Posterior cingulate gyrus (tissue), 11 donors: ENCODE measurements around the gene SPATA31E1.
"Not testable (repeated sequence)": the region's sequence is repeated elsewhere in the genome, so short reads cannot be mapped to it uniquely, and the experiment has no call there.

ENCODE experiments used
- DNase-seq, 10 donors: peaks; one replicate each; pipeline versions ENCODE4 v3.0.0 to v3.0.0-alpha.2; 2020 to 2021; ENCODE audit warnings: mixed read lengths in 3 of 10
- intact Hi-C: fragments of 100-400 bp; cut with DNase I; formaldehyde crosslinking; loops from one replicate; pipeline ENCODE4 v1.15.1; 2023

SPATA31E1 gene

DNA sequence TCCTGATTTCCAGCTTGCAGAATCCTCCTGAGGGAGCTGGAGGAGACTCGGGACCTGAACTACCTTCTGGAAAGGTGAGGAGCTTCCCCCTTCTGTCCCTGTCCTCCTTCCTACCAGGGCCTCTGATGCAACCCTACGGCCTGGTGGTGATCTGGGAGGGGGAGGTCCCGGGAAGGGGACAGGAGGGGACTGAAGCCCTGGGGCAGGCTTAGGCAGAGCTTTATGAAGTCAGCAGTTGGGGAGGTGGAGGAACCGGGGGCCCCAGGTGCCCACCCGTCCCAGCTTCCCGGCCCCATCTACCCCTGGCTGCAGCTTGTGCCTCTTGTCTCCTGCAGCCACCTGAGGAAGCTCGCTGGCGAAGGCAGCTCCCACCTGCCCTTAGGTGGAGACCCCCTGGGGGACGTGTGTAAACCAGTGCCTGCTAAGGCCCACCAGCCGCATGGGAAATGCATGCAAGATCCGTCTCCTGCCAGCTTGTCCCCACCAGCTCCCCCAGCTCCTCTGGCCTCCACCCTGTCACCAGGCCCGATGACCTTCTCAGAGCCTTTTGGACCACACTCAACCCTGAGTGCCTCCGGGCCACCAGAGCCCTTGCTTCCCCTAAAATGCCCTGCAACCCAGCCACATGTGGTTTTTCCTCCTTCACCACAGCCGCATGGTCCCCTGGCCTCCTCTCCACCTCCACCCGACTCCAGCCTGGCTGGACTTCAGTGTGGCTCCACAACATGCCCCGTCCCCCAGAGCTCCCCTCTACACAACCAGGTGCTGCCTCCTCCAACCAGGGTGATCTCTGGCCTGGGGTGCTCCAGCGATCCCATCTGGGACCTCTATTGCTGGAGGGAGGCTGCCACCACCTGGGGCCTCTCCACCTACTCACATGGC is 2.1 kb downstream of the SPATA31E1 start:
- peak in 3 of 10 donors; percentile 7 to 70 (median 63) for DNase-seq
- intact Hi-C loops: no loop called here

DNA sequence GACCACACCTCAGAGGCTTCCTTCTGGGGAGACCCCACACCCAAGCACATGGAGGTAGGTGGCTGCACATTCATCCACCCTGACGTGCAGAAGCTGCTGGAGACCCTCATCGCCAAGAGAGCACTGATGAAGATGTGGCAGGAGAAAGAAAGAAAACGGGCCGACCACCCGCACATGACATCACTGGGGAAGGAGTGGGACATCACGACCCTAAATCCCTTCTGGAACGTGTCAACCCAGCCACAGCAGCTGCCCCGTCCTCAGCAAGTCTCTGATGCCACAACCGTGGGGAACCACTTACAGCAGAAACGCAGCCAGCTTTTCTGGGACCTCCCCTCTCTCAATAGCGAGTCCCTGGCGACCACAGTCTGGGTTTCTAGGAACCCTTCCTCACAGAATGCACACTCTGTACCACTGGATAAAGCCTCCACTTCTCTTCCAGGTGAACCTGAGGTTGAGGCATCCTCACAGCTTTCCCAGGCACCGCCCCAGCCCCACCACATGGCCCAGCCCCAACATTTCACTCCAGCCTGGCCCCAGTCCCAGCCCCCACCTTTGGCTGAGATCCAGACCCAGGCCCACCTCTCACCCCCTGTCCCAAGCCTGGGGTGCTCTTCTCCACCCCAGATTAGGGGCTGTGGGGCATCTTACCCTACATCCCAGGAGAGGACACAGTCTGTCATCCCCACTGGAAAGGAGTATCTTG is 3.0 kb downstream of the SPATA31E1 start:
- peak in 2 of 10 donors; percentile 39 to 42 for DNase-seq
- intact Hi-C loops: no loop called here

DNA sequence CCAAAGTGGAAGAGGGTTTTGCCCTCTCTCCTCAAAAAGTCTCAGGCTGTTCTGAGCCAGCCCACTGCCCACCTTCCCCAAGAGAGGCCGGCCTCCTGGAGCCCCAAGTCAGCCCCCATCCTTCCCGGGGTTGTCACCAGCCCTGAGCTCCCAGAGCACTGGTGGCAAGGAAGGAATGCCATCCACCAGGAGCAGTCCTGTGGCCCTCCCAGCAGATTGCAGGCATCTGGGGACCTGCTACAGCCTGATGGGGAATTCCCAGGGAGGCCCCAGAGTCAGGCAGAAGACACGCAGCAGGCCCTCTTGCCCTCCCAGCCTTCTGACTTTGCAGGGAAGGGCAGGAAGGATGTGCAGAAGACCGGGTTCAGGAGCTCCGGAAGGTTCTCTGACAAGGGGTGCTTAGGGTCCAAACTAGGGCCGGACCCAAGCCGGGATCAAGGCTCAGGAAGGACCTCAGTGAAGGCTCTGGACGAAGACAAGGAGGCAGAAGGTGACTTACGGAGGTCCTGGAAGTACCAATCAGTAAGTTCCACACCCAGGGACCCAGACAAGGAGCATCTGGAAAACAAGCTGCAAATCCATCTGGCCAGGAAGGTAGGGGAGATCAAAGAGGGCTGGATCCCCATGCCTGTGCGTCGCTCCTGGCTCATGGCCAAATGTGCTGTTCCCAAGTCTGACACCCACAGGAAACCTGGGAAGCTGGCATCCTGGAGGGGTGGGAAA is 3.7 kb downstream of the SPATA31E1 start:
- DNase-seq: peak in 2 of 10 donors; percentile 31 to 52
- intact Hi-C loops: no loop called here

DNA sequence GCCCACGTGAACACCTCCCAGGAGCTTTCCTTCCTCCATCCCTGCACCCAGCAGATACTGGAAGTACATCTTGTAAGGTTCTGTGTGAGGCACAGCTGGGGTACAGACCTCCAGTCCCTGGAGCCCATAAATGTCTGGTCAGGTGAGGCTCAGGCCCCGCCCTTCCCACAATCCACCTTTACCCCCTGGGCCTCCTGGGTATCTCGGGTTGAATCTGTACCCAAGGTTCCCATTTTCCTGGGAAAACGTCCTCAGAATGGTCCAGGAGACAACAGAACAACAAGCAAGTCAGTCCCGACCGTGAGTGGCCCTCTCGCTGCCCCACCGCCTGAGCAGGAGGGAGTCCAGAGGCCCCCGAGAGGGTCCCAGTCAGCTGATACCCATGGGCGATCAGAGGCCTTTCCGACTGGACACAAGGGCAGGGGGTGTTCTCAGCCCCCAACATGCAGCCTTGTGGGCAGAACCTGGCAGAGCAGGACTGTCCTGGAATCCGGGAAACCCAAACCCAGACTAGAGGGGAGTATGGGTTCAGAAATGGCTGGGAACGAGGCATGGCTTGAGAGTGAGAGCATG is 4.3 kb downstream of the SPATA31E1 start:
- intact Hi-C loops: no loop called here
- peak in 2 of 10 donors; percentile 68 to 77 for DNase-seq

DNA sequence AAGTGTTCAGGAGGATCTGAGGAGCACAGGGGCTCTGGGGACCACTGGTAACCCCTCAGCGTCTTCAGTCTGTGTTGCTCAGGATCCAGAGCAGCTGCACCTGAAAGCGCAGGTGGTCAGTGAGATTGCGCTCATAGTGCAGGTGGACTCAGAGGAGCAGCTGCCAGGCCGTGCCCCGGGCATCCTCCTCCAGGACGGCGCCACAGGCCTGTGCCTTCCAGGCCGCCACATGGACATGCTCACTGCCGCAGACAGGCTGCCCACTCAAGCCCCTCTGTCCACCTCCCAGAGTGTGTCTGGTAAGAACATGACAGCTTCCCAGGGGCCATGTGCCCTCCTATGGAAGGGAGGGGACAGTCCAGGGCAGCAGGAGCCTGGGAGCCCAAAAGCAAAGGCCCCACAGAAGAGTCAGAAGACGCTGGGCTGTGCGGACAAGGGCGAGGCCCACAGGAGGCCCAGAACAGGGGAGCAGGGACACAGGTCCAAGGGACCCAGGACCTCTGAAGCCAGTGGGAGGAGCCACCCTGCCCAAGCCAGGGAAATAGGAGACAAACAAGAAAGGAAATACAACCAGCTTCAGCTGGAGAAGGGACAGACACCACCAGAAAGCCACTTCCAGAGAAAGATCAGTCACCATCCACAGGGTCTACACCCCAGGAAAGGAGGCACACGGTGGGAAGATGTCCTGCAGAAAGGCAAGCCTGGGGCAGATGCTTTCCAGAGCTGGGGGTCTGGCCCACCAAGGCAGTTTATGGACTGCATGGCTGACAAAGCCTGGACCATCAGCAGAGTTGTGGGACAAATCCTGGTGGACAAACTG is 5.2 kb downstream of the SPATA31E1 start:
- intact Hi-C loops: no loop called here
- DNase-seq: peak in 1 of 10 donors; percentile 62

DNA sequence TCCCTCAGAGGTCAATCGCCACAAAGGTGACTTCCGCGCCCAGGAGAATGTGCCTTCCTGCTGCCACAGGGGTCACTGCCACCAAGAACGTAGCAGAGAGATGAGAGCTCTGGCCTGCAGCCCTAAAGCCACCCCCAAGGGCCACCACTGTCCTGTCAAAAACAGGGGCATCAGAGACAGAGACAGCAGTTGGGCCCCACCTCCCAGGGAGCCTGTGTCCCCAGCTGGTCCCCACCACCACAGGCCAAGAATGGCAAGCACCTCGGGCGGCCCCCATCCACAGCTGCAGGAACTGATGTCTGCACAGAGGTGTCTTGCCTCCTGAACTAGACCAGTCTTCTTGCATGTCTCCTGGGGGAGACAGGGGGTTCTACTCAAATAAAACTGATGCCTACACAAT is 5.8 kb downstream of the SPATA31E1 start:
- intact Hi-C loops: no loop called here
- DNase-seq: peak in 1 of 10 donors; percentile 69

DNA sequence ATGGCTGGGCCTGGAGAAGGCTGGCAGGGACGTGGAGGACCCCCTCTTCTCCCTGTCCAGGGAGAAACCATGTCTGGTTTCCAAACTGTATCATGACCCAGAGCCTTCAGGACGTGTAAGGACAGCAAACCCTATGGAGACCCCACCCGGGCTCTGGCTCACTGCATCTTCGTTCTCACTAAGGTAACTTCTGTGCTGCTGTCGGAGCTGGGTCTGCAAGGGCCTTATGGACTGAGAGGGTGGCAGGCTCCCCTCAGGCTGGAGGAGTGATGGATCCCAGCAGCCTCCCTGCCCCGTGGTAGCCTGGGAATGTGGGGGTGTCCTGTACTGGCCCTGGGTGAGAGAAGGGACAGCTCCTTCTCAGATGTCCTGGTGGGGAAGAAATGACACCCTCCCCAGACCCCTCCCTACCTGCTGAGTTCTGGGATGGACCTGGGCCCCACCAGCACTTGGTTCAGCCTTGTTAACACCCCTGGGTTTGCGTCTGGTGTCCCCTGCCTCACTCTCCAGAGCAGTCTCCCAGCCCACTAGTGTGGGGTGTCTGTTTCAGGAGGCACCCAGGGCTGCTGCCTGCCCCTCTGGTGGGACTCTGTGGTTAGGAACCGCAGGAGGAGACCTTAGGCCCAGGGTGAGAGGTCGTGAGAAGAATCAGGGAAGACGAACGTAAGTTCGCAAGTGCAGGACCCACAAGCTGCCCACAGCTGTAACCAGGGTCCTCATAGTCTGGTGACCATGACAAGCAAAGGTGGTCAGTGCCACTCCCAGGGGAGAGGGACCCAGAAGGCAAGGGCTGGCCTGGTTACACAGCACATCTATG is 6.6 kb downstream of the SPATA31E1 start:
- intact Hi-C loops: no loop called here
- DNase-seq: peak in 1 of 10 donors; percentile 72

DNA sequence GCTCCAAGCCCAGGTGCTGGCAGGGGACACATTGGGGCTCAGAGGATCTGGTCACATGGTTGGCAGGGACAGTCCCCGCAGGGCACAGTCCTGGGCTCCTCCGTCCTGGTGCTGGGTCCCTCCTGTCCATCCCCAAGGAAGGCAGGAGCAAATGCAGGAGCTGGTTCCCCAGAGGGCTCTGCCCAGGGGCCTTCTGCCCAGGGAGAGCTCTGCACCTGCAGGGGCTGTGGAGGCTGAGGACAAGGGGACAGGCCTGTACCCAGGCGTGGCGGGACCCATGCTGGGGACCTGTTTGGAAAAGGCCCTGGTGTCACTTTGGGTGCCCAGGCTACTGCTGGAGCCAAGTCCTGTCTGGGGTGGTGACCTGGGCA is 7.2 kb downstream of the SPATA31E1 start:
- peak in 1 of 10 donors; percentile 71 for DNase-seq
- intact Hi-C loops: no loop called here

DNA sequence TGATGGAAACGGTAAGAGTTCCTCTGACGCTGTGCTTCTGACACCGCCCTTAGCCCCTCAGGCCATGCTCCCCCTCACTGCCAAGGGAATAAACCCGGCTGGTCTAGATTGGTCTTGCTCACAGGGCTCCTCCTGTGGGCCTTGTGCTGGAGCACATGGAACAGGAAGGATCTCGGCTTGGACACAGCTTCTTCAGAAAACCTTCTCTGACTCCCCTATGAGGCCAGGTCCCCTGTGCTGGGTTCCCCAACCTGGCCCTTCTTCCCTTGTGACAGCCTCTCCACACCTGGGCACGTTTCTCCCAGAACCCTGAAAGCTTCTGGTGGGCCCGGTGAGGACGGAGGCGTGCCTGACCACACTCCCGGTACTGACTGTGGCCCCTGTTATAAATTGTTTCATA is 8.2 kb downstream of the SPATA31E1 start:
- intact Hi-C loops: no loop called here
- peak in 1 of 10 donors; percentile 52 for DNase-seq

DNA sequence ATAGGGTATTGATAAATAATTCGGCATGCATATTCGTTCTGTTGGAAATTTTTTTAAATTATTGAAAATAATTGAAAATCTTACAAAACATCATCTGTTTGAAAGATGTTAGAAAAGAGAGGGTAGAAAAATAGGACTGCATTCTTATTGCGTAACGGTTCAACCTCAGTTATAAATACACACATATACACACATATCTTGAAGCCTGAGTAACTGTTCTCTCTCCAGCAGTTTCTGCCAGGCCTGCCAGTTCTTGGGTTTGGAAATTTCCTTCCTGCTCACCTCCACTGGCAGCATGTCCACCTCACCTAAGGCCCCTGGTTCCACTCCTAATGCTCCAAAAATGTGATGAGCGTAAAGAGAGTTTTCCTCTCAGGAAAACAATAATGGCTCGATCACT is 9.1 kb downstream of the SPATA31E1 start:
- intact Hi-C loops: no loop called here
- no peak for DNase-seq

DNA sequence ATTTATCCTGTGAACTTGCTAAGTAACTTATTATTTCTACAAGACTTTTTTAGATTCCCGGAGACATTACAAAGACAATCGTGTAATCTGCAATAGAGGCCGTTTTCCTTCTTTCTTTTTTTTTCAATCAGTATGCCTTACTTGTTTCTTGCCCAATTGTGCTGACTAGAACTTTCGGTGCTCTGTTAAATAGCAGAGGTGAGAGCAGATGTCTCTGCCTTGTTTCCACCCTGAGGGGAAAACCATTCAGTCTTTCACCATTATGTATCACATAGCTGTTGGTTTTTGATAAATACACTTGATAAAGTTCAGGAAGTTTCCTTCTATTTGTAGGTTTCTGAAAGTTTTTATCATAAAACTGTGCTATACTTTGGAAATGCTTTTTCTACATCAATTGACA is 10.3 kb downstream of the SPATA31E1 start:
- DNase-seq: no peak
- intact Hi-C loops: no loop called here

DNA sequence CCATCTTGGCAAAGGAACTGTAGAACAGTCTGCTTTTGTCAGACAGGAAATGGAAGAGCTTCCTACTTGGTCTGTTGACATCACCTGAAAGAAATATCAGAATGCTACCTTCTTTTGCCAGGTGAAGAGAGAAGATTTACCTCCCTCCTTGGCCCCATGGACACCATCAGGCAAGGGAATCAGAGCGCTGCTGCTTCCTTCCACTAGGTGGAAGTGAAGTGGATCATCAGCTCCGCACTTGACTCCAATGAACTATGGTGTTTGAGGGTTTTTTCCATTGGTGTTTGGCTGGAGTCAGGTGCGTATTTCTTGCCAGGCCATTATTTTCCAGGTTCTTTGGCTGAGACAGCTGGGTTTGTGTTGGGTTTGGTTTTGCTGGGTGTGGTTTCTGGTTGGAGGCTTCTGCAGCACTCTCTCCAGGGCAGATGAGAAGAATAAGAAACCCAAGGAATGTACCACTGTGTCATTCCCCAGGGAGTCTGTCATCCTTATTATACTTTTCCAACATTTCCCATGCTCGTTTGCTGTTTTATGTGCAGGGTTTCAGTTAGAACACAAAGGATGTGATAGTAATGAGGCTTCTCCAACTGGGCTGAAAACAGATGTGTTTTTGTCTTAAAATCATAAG is 12.4 kb downstream of the SPATA31E1 start:
- intact Hi-C loops: no loop called here
- no peak for DNase-seq

DNA sequence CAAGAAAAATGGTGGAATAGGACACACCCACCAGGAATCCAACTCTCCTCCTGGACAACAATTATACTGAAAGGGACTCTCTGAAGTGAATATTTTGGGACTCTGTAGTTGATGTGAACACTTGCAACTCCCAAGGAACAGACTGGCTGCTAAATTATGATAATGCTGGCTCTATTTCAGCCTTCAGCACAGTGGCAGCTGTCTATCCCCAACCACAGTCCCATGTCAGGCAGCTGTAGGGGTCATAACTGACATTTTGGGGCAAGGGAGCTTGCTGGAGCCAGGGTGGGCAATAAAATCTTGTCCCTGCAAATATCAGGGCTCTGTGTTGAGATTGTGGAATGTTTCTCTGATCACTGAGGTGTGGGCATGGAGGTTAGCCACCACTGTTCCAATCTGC is 14.2 kb downstream of the SPATA31E1 start:
- intact Hi-C loops: no loop called here
- no peak for DNase-seq

DNA sequence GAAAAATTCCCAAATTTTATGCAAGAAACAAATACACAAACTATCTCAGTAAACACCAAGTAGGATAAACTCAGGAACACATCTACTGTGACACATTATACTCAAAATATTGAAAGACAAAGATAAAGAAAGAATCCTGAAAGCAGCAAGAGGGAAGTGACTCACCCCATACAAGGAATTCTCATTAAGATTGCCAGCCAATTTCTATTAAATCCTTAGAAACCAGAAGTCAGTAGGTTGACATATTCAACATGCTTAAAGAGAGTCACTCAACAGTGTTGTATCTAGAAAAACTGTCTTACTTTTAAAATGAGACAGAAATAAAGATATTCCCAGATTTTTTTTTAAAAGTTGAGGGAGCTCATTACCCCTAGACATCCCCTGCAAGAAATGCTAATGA is 15.5 kb downstream of the SPATA31E1 start:
- DNase-seq: no peak
- intact Hi-C loops: no loop called here

DNA sequence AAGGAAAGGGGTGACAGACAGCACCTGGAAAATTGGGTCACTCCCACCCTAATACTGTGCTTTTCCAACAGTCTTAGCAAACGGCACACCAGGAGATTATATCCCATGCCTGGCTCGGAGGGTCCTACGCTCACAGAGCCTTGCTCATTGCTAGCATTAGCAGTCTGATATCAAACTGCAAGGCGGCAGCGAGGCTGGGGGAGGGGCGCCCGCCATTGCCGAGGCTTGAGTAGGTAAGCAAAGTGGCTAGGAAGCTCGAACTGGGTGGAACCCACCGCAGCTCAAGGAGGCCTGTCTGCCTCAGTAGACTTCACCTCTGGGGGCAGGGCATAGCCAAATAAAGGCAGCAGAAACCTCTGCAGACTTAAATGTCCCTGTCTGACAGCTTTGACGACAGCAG is 19.7 kb downstream of the SPATA31E1 start:
- intact Hi-C loops: not testable (repeated sequence)
- DNase-seq: peak in 1 of 10 donors; percentile 35

DNA sequence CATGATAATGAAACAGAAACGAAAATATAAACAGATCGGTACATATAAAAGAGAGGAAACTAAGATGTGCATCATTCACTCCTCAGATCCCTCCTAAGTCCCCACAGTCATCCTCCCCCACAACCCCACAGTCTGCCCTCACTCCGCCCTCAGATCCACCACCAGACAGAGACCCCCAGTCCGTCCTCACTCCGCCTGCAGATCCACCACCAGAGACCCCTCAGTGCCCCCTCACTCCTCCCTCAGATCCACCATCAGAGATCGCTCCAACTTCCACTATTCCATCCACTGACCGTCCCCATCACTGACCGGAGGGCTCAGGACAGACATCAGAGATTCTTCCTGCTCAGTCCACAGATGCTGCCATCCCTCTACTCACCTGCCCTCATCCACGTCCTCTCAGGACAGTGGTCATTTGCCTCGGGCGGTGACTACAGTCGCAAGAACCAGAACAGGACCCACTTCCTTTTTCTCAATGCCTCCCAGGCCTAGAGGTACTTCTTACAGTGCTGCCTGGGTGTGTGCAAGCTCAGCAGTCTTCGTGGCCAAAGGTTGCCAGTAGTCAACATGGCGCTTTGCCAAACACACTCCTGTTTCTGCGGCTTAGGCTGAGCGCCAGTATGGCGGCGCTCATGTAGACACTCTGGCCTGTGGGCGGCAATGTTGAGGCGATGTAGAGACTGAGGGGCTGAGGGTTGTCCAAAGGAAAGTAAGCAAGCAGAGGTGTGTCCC is 26.8 kb downstream of the SPATA31E1 start:
- DNase-seq: peak in 2 of 10 donors; percentile 51 to 68
- intact Hi-C loops: no loop called here

DNA sequence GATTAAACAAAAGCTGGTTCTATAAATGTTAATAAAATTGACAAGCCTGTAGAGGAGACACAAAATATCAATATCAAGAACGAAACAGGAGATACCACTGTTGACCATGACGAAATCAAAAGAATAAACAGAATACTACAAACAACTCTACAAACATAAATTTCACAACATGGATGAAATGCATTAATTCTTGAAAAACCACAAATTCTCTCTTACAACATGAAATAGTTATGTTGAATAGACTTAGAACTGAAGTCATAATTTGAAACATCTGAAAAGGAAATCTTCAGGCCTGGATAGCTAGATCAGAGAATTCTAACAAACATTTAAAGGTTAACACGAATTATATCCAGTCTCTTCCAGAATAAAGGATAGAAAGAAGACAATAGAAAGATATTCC is 28.1 kb downstream of the SPATA31E1 start:
- intact Hi-C loops: no loop called here

DNA sequence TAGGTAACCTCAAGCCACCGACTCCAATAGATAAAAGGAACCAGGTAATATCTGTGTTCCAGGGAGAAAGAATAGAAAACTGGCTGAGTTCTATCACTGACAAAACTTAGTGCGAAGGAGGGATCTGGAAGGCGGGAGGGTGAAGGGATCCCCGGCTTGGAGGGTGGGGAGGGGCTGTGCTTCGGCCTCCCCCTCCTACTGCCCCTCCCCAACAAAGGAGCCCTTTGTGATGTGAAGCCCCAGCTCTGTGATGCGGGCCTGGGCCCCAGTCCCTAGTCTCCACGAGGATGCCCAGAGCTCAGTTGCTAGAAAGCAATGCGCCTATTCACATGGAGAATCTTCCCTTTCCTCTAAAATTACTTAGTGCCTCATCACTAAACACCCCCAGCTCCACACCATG is 35.0 kb downstream of the SPATA31E1 start, which contains the start of gene SPATA31C1:
Gene SPATA31C1, plus strand, starts transcription at position 301 of the 400 bp plus-strand sequence.
- DNase-seq, intact Hi-C loops: not testable (repeated sequence)

More for the DNA sequence above, 28.1 kb downstream of the SPATA31E1 start:
- no peak for DNase-seq
